Activated CD4-positive, alpha-beta memory T cell treated with anti-CD3 and anti-CD28 coated beads, Interleukin-2, amount 10 ng/mL, durations not matched to agents 7 days and 5 days (primary cell): ENCODE data around the gene FZD4. TPM values are rescaled to one million over a fixed set of nuclear protein-coding genes. Genes with fewer than 3 reads are reported as not detected.
"Not testable (repeated sequence)": the region's sequence is repeated elsewhere in the genome, so short reads cannot be mapped to it uniquely, and the experiment has no call there.

Experiments
- CTCF ChIA-PET: fragments of 350-600 bp; sonication (Branson Sonifier 250); formaldehyde crosslinking; loops from one replicate; lab custom pipeline; 2021; ENCODE audit warnings: antibody characterized with exemption, inconsistent platforms; lab: Charles Lee
- POLR2A ChIA-PET: fragments of 350-600 bp; sonication (Branson Sonifier 250); formaldehyde crosslinking; loops from one replicate; lab custom pipeline; 2021; ENCODE audit warnings: antibody characterized with exemption; lab: Charles Lee
- DNase-seq: peaks from one replicate; pipeline ENCODE4 v3.0.0-alpha.2; 2020
- H3K27ac Mint-ChIP-seq: one replicate; pipeline ENCODE4 v1.8.0; 2021; ENCODE audit warnings: mild to moderate bottlenecking, mixed read lengths
- H3K27me3 Mint-ChIP-seq: one replicate; pipeline ENCODE4 v1.8.0; 2021; ENCODE audit warnings: mixed read lengths
- H3K36me3 Mint-ChIP-seq: one replicate; pipeline ENCODE4 v1.8.0; 2021; ENCODE audit warnings: low read depth, mixed read lengths
- H3K4me1 Mint-ChIP-seq: one replicate; pipeline ENCODE4 v1.8.0; 2021; ENCODE audit warnings: mixed read lengths
- H3K4me3 Mint-ChIP-seq: one replicate; pipeline ENCODE4 v1.8.0; 2021; ENCODE audit warnings: mild to moderate bottlenecking, mixed read lengths
- H3K9me3 Mint-ChIP-seq: one replicate; pipeline ENCODE4 v1.8.0; 2021; ENCODE audit warnings: mixed read lengths
- total RNA-seq, 2 experiments: library from RNA; stranded (reverse); gene quantifications; one replicate each; pipeline ENCODE4 v1.2.3, GENCODE V29; 2021

Gene FZD4
- total RNA-seq, 2 experiments from 2014 or later = 0.10 to 0.13 TPM

DNA sequence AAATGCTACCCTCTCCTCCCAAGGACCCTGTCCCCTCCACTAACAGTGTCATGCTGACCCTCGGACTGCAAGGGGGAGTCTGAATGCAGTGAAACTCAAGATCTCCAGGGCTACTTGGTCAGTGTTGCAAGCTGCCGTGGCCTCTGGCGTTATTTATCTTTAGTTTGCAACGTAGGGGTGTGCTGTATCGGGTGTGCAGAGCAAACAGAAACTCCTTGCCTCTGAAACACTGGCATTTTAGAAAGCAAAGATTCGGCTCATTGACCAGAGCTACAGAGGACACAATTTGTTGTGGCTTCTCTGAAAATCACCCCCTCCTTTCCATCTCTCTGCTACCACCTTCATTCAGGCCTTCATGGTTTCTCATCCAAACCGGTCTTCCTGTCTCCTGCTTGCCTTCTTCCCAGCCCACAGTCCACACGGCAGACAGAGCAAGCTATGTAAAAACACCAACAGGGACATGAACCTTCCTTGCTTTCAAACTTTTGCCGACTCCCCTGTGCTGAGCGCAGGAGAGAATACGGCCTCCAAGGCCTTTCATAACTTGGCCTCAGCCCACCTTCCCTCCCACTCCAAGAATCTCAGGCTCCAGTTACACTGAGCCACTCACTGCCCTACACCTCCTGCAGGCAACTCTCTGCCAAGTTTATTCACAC lies 14.9 kb downstream of the FZD4 start:
- H3K4me1 Mint-ChIP-seq = no peaks in the 10 kb centered on the region
- DNase-seq = no peak
- POLR2A ChIA-PET = no interaction called here
- H3K9me3 Mint-ChIP-seq = no peaks in the 10 kb centered on the region
- no peak overlapping the region for H3K27ac Mint-ChIP-seq
- H3K4me3 Mint-ChIP-seq = no peak overlapping the region
- CTCF ChIA-PET = interaction anchor here (0.9 to 2.9 kb wide), 13 partner anchors 13 to 413 kb away, joined by 3 to 13 read pairs (median 5); no protein-coding TSS in a partner anchor
- peaks cover 4% of the 10 kb centered on the region for H3K27me3 Mint-ChIP-seq
- H3K36me3 Mint-ChIP-seq = no peaks in the 10 kb centered on the region

DNA sequence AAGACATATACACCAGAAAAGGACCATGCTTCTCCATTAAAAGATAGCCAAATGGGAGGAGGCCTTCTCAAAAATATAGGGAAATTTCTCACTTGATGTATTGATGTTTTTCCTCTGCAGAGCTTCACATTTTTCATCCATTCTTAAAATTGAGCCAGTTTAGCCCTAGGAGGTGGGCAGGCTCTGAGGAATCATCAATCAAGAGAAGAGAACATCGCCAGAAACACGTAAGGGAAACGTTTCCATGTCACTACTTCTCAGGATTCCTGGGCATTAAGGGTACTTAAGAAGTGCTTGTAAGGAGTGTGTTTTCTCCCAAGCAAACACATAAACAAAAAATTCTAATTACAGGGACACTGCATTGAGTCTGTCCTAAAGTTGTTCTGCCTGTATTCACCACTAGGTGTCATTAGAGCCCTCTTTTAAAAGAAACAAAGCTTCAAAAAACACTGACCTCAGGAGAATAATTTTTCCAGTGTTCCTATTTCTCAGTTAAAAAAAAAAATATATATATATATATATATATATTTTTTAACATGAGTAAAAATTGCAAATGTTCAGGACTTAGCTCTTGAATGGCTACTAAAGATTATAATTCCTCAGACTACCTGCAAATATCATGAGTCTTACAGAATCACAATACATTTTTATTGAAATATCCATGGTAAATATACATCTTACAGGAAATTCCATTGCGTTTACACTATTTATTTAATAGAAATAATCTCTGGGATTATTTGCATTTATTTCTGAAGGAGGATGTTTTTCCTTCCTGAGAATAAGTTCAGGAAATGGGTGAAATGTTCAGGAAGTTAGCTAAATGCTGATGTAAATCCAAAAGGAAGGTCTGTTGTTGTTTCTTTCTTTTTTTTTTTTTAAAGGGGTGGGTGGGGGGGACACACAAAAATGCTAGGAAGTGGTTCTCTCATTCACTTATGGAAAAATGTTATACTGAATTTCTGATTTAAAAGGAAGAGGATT lies 16.0 kb downstream of the FZD4 start:
- H3K4me1 Mint-ChIP-seq = no peaks in the 10 kb centered on the region
- H3K9me3 Mint-ChIP-seq = no peaks in the 10 kb centered on the region
- no peak for DNase-seq
- peaks cover 4% of the 10 kb centered on the region for H3K27me3 Mint-ChIP-seq
- CTCF ChIA-PET = interaction anchor here (0.7 to 2.9 kb wide), 26 partner anchors 9 to 484 kb away, joined by 3 to 21 read pairs (median 4); partner anchors contain the start of gene FZD4
- no peak overlapping the region for H3K4me3 Mint-ChIP-seq
- H3K27ac Mint-ChIP-seq = no peak overlapping the region
- H3K36me3 Mint-ChIP-seq = no peaks in the 10 kb centered on the region
- POLR2A ChIA-PET = no interaction called here

DNA sequence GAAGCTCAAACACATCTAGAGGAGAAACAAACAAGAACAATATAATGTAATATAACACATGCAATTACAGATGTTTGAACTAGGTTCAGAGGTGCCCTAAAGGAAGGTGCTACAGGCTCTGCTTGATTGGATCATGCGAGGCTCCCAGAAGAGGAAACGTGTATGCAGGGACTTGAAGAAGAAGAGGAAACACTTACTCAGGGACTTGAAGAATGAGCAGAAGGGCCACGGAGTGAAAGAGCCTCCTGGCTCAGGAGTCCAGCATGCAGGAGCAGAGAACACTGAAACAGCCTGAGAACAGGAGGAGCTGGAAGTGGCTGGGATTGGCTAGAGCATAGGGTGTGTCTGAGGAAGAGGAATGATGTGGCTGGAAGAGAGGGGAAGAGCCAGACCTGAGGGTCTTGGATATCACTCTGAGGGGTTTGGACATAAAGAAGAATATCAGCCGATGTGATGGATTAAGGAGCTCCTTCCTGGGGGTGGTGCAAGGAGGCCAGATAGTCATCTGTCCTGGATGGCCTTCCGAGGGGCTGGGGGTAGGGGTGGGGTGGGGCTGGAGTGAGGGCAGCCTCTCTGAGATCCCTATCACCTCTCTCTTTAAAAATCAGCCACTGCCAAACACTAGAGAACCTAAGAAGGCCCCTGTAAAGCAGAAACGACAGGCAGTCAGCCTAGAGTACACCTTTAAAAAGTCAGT lies 16.8 kb downstream of the FZD4 start:
- no peaks in the 10 kb centered on the region for H3K36me3 Mint-ChIP-seq
- H3K4me1 Mint-ChIP-seq = no peaks in the 10 kb centered on the region
- no peak overlapping the region for H3K27ac Mint-ChIP-seq
- CTCF ChIA-PET = interaction anchor here (1.0 to 2.4 kb wide), 13 partner anchors 9 to 485 kb away, joined by 3 to 21 read pairs (median 5); partner anchors contain the start of gene FZD4
- H3K27me3 Mint-ChIP-seq = peaks cover 4% of the 10 kb centered on the region
- no peaks in the 10 kb centered on the region for H3K9me3 Mint-ChIP-seq
- no peak overlapping the region for H3K4me3 Mint-ChIP-seq
- POLR2A ChIA-PET = no interaction called here
- no peak for DNase-seq

DNA sequence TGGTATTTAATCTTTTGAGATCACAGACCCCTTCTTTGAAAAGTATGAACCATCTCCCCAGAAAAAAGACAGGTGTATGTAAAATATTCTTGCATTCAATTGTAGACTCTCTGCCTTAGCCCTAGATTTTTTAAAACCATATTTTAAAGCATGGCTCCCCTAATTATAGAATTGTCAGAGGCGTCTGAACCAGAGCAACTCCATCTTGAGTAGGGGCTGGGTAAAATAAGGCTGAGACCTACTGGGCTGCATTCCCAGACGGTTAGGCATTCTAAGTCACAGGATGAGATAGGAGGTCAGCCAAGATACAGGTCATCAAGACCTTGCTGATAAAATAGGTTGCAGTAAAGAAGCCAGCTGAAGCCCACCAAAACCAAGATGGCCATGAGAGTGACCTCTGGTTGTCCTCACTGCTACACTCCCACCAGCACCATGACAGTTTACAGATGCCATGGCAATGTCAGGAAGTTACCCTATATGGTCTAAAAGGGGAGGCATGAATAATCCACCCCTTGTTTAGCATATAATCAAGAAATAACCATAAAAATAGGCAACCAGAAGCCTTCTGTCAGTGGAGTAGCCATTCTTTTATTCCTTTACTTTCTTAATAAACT lies 17.9 kb downstream of the FZD4 start:
- POLR2A ChIA-PET, H3K4me1 Mint-ChIP-seq, H3K27ac Mint-ChIP-seq, H3K36me3 Mint-ChIP-seq, H3K9me3 Mint-ChIP-seq, H3K27me3 Mint-ChIP-seq, H3K4me3 Mint-ChIP-seq, DNase-seq: not testable (repeated sequence)
- CTCF ChIA-PET = interaction anchor here (0.7 to 2.4 kb wide), 6 partner anchors 9 to 484 kb away, joined by 3 to 21 read pairs (median 4); no protein-coding TSS in a partner anchor

DNA sequence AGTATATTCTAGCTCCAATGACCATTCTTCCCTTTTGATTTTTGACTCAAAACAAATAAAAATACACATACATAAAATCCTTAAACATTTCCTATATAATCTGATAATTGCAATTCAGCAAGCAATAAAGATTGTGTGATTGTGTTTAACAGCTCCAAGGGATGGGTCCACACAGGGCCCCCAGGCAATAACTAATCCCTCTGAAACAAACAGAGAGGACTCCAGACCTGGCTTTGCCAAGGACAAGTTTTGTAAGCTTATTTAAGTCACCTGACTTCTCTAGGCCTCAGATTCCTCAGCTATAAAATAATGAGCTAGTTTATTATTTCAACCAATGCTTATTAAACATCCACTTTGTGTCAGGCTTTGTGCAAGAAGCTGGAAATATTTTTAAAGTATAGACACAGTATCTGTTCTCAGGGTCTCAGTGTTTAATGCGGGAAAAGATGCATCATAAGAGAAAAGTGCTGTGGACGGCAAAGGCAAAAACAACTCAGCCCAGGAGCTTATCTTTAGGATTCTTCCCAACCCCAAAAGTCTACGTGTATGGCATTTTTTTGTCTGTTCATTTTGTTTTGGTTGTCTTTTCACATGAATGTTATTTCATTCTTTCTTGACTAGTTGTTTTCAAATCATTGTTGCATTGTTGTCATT lies 20.1 kb downstream of the FZD4 start:
- Mint-ChIP-seq H3K36me3 (no peaks in the 10 kb centered on the region), H3K4me3 (no peak overlapping the region), H3K9me3 (no peaks in the 10 kb centered on the region), H3K4me1 (peaks cover 17% of the 10 kb centered on the region), H3K27ac (no peak overlapping the region), H3K27me3 (no peaks in the 10 kb centered on the region)
- POLR2A ChIA-PET = no interaction called here
- DNase-seq = no peak
- CTCF ChIA-PET = interaction anchor here (0.6 to 2.1 kb wide), 5 partner anchors 13 to 487 kb away, joined by 3 to 5 read pairs (median 3); no protein-coding TSS in a partner anchor

DNA sequence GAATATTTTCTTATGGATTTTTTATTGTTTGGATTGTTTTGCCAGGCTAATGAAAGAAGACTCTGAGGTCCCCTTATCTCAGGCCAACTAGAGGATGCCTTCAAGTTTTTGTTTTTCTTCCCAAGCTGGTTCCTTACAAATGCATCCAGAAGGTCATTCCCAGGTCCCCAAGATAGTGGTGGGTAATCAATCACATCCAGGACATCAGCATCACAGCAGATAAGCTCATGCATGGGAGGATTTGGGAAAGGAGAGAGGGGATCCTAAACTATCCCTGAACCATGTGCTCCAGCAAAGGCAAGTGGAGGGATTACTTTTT lies 20.7 kb downstream of the FZD4 start:
- H3K4me1 Mint-ChIP-seq = peaks cover 17% of the 10 kb centered on the region
- H3K36me3 Mint-ChIP-seq = no peaks in the 10 kb centered on the region
- CTCF ChIA-PET = interaction anchor here (0.6 to 2.1 kb wide), 5 partner anchors 13 to 487 kb away, joined by 3 to 5 read pairs (median 3); no protein-coding TSS in a partner anchor
- H3K27ac Mint-ChIP-seq = no peak overlapping the region
- no peak for DNase-seq
- no peaks in the 10 kb centered on the region for H3K9me3 Mint-ChIP-seq
- POLR2A ChIA-PET = no interaction called here
- no peaks in the 10 kb centered on the region for H3K27me3 Mint-ChIP-seq
- H3K4me3 Mint-ChIP-seq = no peak overlapping the region

DNA sequence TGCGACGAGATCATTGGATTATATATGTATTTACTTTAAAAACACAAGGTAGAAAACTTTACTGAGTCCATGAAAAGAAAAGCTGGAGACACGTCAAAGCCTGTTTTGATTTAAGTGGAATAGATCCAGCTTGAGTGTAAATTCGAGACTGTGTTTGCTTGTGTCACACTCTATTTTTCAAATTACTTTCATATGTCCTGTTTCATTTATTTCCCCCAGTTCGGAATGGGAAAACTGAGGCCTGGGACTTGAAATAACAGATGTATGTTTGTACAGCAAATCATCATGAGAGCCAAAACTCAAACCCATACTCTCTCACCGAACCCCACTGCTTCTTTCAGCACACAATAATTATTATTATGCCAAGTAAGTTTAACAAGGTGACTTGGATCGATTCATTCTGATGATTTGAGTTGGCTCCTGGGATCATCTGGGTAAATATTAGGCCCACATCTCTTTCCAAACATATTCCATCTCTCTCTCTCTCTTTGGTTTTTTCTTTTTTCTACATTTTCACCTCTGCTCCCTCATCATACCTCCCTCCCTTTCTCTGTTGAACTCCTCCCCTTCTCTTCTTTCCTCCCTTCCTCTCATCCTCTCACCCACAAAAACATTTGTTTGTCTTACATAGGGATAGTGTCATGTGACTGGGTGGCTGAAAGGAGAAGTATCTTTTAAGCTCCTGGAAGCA lies 21.2 kb downstream of the FZD4 start:
- ChIA-PET CTCF (interaction anchor here (1.1 to 2.1 kb wide), 3 partner anchors 14 to 419 kb away, joined by 3 to 5 read pairs (median 3); no protein-coding TSS in a partner anchor), POLR2A (no interaction called here)
- Mint-ChIP-seq H3K36me3 (no peaks in the 10 kb centered on the region), H3K27ac (no peak overlapping the region), H3K4me3 (no peak overlapping the region), H3K9me3 (no peaks in the 10 kb centered on the region), H3K4me1 (peaks cover 17% of the 10 kb centered on the region), H3K27me3 (no peaks in the 10 kb centered on the region)
- DNase-seq = no peak

DNA sequence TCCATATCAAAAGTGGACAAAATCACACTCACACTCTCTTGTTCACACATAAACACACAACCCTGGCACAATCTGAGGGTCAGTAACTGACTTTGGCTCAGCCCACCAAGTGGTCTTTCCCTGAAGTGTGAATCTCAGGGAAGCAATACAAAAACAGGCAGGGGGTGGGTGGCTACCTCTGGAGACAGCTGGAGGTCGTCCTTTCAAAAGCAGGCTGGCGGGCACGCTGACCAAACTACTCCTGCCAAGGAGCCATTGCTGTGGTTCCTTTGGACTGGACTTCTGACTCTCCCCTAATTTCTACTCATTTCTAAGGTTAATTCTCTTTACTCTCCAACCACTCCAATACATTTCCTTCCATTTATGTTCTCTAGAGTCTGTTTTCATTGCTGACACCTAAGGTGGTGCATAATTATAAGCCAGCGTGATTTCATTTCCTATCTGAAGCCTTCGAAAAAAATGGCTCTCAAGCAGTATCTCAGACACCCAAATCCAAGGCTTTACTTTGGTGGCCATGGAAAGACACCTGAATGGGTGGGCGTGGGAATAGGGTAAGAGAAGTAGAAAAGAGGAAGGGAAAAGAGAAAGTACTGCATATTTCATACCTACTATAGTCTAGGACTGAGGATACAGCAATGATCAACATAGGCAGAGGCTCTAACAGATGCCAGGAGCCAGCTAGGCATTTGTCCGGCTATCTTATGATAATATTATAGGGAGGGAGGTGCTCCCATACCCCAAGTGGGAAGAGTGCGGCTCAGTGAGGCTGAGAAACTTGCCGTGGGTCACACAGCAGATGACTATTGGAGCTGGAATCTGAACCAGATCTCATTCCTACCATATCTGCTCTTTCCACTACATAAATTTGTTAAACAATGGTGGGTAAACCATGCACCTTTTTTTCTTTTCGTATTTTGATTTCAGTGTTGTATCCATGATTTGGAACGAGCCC lies 22.0 kb downstream of the FZD4 start:
- H3K4me3 Mint-ChIP-seq = no peak overlapping the region
- CTCF ChIA-PET = no interaction called here
- no peaks in the 10 kb centered on the region for H3K36me3 Mint-ChIP-seq
- no peaks in the 10 kb centered on the region for H3K9me3 Mint-ChIP-seq
- POLR2A ChIA-PET = no interaction called here
- no peak for DNase-seq
- H3K4me1 Mint-ChIP-seq = peaks cover 17% of the 10 kb centered on the region
- H3K27me3 Mint-ChIP-seq = no peaks in the 10 kb centered on the region
- no peak overlapping the region for H3K27ac Mint-ChIP-seq

DNA sequence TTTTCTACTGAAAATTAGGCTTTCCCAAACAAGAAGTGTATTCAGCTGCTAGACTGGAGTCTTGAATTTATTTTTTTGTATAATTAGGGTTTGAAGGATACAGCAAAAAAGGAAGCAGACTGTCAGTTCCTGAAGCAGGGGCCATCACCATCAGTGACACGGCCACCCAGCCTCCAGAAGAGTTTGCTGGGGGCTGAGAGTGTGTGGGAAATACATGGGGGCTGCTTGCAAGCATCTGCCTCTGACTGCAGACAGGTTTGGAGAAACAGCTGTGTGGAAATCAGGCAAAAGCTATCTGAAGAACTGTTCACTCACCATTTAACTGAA lies 23.0 kb downstream of the FZD4 start:
- CTCF ChIA-PET = no interaction called here
- no peaks in the 10 kb centered on the region for H3K9me3 Mint-ChIP-seq
- no peak overlapping the region for H3K27ac Mint-ChIP-seq
- H3K4me1 Mint-ChIP-seq = peaks cover 17% of the 10 kb centered on the region
- POLR2A ChIA-PET = no interaction called here
- H3K4me3 Mint-ChIP-seq = no peak overlapping the region
- H3K36me3 Mint-ChIP-seq = no peaks in the 10 kb centered on the region
- H3K27me3 Mint-ChIP-seq = no peaks in the 10 kb centered on the region
- no peak for DNase-seq

DNA sequence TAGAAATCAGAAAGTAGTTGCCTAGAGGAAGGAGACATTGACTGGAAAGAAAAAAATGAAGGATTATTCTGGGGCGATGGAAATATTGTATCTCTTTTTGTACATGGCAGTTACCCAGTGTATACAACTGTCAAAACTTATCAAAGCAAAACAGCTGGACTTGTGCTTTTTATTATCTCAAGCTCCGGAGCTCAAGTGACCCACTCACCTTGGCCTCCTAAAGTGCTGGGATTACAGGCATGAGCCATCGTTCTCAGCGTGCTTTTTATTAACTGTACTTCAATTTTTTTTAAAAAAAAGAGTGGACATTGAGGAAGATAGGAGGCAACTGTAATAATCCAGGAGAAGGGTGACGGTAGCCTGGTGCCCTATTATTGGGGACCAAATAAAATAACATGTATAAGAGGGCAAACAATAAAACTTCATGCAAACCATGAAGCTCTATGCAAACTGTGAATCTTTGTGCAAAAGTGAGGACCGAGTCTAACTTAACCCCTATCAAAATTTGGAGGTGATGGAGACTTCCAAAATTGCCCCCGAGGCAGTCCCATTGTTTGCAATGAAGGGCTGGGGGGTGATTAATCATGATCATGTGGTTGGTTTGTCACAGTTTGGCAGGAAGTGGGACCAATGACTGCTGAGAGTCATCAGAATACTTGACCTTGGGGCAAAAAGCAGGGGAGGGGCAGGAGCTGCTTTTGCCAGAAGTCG lies 23.5 kb downstream of the FZD4 start:
- POLR2A ChIA-PET = no interaction called here
- CTCF ChIA-PET = no interaction called here

More for the DNA sequence above, 23.5 kb downstream of the FZD4 start:
- Mint-ChIP-seq H3K4me3 (no peak overlapping the region), H3K4me1 (peaks cover 17% of the 10 kb centered on the region), H3K9me3 (no peaks in the 10 kb centered on the region), H3K27me3 (no peaks in the 10 kb centered on the region), H3K36me3 (no peaks in the 10 kb centered on the region), H3K27ac (no peak overlapping the region)
- peak; percentile 23 for DNase-seq
